Colon (tissue), 2 donors: ENCODE measurements around the gene RNASE13.

Experiments used
- FAIRE-seq: peaks from 2 replicates; lab custom pipeline; 2012; peaks lifted over from hg19 to GRCh38; lab: Jason Lieb, UNC
- donor health status: control.
- donor health status: control.

The RNASE13 gene

DNA sequence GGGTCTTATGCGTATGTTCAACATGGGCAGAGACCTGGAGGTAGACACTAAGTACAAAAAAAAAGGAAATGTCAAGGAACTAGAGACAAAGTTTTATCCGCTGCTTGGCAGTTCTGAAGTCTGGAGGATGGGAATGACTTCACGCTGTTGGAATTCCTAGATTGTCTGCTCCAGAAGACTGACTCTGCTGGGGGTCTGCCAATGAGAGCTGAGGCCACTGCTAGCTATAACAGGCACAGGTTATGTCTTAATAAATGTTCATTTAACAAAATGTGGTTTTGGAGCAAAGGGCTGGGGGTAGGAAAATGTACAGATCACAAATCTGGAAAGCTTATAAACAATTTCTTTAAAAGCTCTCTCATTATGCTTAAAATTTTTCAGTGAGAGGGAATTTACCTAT, 28.9 kb upstream of the RNASE13 start:
- no peak for FAIRE-seq

- FAIRE-seq = no peak
Measured at GRCh38 chr14:21061347-21061668, 26.7 kb upstream of the RNASE13 start.

DNA sequence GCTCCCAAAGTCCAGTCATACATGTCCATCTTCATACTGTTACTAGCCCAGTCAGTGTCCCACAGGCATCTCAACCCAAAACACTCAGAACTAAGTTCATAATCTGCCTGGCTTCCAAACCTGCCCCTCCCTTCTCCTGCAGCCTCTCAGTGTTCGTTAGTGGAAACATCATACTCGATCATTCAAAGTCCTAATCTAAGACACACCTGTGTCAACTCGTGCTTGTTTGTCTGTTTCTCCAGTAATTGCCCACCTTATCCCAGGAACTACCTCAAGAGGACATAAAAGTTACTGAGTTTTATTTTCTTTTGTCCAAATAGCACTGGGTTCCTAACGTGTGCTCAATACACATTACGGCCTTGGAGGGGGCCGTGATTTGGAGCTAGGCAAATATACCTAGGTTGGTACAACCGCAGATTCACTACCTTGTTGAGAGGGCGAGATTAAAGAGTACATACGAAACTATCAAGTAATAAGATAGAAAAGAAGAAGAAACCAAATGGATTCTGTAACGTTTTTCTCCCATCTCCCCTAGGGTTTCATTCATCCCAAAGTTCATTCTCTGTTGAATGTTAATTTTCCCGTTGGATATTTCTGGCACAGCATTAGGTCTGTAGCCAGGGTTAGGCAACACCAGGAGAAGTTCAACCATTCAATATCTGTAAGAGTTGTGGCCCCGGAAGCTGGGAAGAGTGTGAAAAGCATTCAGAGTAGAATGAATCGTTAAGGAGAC, 26.2 kb upstream of the RNASE13 start:
- no peak for FAIRE-seq

GRCh38 chr14:21059842-21060613, 25.4 kb upstream of the RNASE13 start:
- no peak for FAIRE-seq

GRCh38 chr14:21058903-21059302, 24.3 kb upstream of the RNASE13 start:
- no peak for FAIRE-seq

GRCh38 chr14:21057803-21058675, 23.4 kb upstream of the RNASE13 start, which contains the start of gene RNASE8:
Gene RNASE8, plus strand, starts transcription at chr14:21057822. Its CDS starts 71 bp downstream, at chr14:21057893.
- FAIRE-seq = no peak

DNA sequence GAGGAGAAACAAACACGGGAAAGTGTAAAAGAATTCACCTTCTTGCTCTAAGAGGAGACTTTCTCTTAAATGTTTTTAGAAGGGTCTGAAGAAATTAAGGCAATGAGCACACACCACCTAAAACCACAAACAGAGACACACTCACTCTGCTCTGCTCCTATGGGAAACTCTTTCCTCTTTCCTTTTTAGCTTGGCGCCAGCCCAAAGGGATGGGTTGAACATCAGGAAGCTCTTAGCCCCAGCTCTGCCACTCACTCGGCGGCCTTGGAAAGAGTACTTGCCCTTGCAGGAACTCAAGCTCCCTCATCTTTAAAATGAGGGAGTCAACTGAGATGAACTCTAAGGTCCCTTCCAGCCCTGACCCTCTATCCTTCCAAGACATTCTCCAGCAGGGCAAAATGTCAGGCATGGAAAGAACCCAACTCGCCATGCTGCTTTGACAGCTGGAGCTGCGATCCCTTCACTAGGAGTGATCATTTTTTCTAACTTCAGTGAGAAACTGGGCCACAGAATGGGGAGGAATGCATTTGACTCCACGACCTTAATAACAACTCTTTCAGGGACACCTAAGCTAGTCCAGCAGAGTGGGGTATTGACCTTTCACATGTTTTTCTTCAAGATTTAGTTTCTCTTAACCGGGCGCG, 22.0 kb upstream of the RNASE13 start:
- no peak for FAIRE-seq

- FAIRE-seq = no peak
Measured at GRCh38 chr14:21055432-21056117, 21.0 kb upstream of the RNASE13 start.

GRCh38 chr14:21054768-21055145, 20.1 kb upstream of the RNASE13 start:
- no peak for FAIRE-seq

DNA sequence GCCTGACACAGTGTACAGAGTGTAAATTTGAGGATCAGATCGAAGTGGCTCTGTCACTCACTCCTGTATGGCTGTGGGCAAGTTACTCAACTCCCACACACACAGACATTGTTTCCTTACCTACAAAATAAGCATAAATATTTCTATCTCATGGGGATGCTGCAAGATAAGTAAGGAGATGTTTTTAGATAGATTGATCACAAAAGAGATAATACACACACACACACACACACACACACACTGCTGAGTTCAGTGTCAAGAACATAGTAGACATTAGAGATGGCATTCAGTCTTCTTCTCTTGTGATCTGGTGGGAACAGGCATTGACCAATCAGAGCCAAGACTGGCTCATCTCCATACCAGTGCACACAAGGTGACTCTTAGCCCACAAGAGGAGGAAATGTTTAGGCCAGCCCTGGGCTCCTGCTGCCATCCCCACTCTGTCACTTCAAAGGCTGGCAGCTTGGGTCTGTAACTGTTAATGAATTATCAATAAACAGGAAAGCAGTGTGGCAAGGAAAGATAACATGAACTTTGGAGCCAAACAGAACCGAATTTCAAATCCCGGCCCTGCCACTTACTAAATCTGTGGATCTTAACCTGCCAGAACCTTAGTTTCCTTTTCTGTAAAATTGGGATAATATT, 19.6 kb upstream of the RNASE13 start:
- FAIRE-seq = no peak

DNA sequence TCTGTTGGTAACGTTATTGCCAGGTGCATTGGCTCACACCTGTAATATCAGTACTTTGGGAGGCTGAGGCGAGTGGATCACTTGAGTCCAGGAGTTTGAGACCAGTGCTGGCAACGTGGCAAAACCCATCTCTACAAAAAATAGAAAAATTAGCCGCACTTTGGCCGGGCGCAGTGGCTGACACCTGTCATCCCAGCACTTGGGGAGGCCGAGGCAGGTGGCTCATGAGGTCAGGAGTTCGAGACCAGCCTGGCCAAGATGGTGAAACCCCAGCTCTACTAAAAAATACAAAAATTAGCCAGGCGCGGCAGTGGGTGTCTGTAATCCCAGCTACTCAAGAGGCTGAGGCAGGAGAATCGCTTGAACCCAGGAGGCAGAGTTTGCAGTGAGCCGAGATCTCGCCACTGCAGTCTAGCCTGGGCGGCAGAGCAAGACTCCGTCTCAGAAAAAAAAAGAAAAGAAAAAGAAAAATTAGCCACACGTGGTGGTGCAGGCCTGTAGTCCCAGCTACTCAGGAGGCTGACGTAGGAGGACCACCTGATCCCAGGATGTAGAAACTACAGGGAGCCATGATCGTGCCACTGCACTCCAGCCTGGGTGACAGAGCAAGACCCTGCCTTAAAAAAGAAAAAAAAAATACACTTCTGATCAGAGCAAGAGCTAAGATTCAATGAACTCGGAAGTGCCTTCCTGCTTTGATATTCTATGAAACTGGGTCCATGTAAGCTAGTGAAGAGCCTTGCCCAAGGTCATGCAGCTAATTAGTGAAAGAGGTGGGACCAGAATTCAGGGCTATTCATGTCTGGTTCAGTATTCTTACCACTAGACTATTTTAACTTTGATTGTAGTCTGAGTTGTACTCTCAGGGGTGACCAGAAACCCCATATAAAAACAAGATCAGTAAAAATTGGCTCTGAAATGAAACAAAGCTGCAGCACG, 18.8 kb upstream of the RNASE13 start:
- FAIRE-seq = no peak

DNA sequence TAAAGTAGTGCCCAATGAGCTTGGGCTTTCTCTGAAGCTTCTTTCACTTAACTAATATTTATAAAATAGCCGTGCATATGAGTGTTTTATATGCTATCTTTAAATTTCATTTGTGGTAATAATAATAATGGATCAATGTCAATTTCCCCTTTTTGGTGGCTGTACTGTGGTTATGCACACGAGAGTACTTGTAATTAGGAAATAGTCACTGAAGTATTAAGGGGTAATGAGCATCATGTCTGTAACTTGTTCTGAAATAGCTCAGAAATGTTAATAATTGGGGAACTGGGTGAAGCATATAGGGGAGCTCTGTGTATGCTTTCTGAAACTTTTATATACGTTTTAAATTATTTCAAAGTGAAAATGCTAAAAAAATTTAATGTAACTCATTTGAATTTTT, 16.0 kb upstream of the RNASE13 start:
- FAIRE-seq = no peak

DNA sequence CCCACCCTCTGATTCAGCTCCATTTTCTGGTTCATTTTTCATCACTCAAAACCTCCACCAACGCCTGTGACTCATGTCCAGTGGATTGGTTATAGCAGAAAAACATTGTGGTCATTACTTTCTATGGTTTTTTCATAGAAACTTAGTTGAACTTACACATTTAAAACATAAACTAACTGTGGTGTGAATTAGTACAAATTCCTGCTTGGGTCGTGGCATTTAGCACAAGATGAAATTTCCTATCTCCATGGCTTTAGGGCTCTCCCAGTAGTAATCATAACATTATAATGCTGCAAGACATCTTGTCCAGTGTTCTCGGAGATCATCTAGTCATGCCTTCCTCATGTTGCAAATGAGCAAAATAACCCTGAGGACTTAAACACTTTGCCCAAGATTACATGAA, 14.7 kb upstream of the RNASE13 start:
- no peak for FAIRE-seq

DNA sequence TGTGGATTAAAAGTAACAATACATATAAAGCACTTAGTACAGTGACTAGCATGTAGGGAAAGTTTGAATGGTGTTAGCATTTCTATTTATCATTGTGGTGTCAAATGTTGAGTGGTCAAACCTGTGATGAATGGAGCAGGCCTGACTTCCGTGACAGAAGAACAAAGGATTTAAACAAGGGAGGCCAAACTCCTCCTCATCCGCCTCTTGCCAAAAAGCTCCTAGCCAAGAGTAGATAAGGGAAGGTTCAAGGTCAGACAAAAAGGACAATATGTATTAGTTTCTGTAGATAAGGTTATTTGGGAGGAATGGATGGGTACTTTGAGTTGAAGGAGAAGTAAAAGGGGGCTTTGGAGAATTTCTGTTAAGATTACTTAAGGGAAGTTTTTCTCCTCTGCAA, 14.0 kb upstream of the RNASE13 start:
- FAIRE-seq = no peak

DNA sequence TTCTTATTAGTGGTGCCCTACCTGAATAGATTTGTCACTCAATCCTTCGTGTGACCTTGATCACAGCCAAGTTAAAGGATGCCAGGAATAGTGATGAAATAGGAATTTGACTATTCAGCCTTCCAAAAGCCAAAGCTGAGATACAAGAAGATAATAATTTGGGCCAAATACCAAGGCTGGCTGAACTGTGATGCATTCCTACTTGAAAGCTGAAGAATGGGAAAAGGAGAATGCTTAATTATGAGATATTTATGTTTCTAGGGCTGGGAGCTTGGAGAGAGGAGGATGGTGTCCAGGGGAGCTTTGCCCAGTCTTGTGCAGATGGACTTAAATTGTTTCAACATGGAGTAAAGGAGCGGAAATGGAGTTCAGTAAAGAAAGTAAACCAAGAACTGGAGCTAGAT, 12.8 kb upstream of the RNASE13 start:
- no peak for FAIRE-seq

DNA sequence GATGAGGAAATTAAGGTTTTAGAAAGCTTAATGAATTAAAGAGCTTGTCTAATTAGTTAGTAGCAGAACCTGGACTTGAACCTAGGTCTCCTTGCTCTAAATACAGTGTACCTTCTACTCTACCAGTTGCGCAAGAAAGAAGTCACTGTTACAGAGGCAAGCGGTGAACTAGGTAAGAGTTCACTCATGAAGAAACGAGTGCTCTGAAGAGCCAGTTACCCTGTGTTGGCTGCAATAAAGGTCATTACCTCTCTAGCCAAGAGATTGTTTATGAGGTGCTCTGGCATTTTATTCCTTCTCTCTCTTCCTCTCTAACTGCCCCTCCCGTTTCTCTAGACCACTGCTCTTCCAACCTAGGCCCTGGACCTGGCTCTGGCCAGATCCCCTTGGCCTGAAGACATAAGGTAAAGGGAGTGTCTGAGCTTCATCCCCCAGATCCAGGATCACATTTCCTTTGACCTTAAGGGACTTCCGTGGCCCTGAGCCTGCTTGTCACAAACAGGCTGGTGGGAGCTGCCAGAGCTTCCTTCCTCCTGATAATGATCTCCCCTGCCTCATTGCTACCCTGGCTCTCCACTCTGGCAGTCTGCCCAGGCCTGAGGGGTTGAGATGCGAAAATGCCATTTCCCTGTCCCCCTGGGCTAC, 9.5 kb upstream of the RNASE13 start:
- no peak for FAIRE-seq

GRCh38 chr14:21043387-21043973, 8.9 kb upstream of the RNASE13 start:
- no peak for FAIRE-seq

DNA sequence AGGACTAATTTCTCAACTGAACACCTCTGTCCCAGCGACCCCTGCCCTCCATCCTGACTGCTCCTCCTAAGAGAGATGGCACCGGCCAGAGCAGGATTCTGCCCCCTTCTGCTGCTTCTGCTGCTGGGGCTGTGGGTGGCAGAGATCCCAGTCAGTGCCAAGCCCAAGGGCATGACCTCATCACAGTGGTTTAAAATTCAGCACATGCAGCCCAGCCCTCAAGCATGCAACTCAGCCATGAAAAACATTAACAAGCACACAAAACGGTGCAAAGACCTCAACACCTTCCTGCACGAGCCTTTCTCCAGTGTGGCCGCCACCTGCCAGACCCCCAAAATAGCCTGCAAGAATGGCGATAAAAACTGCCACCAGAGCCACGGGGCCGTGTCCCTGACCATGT, 8.3 kb upstream of the RNASE13 start:
- FAIRE-seq = no peak
